Heart right ventricle (tissue), 16 donors: ENCODE measurements around the gene ARID3B. TPM values are rescaled to one million over a fixed set of nuclear protein-coding genes. Genes with fewer than 3 reads are reported as not detected.
A peak's percentile ranks its signal among the peaks of the same experiment; 100 is the strongest.
"Not testable (repeated sequence)": the region's sequence is repeated elsewhere in the genome, so short reads cannot be mapped to it uniquely, and the experiment has no call there.

ENCODE experiments used
- ATAC-seq, 8 donors: fragments of 200-7000 bp; cut with Tn5 transposase; one replicate each; pipeline ENCODE4 v1.9.1; 2020; ENCODE audit warnings: mild to moderate bottlenecking in 8 of 8, moderate library complexity in 8 of 8, moderate number of reproducible peaks in 1 of 8
- DNase-seq, 2 donors: peaks; one replicate each; pipeline ENCODE4 v3.0.0-alpha.2; 2020
- H3K27ac ChIP-seq, 10 donors: fragments of 200-600 bp; sonication (generic) in 2 of 10; one replicate each; pipeline versions ENCODE4 v1.5.0 to v1.8.0; 2020 to 2022; ENCODE audit warnings: mild to moderate bottlenecking in 3 of 10
- H3K27me3 ChIP-seq, 7 donors: fragments of 200-600 bp; one replicate each; pipeline ENCODE4 v1.8.0; 2021 to 2022; ENCODE audit warnings: mild to moderate bottlenecking in 2 of 7
- H3K36me3 ChIP-seq, 9 donors: fragments of 200-600 bp; sonication (generic) in 1 of 9; one replicate each; pipeline versions ENCODE4 v1.5.0 to v1.8.0; 2020 to 2022; ENCODE audit warnings: mild to moderate bottlenecking in 2 of 9
- H3K4me1 ChIP-seq, 9 donors: fragments of 200-600 bp; sonication (generic) in 1 of 9; one replicate each; pipeline versions ENCODE4 v1.5.0 to v1.8.0; 2020 to 2022; ENCODE audit warnings: mild to moderate bottlenecking in 4 of 9
- H3K4me3 ChIP-seq, 10 donors: fragments of 200-600 bp; sonication (generic) in 2 of 10; one replicate each; pipeline versions ENCODE4 v1.5.0 to v1.8.0; 2020 to 2022; ENCODE audit warnings: mild to moderate bottlenecking in 7 of 10, moderate library complexity in 2 of 10
- H3K9me3 ChIP-seq, 11 donors: fragments of 200-600 bp in 10 of 11; sonication (generic) in 2 of 11; one replicate each; pipeline versions ENCODE4 v1.5.0 to v1.8.0; 2013 to 2022; ENCODE audit warnings: mild to moderate bottlenecking in 2 of 11, control low read depth in 1 of 11, moderate library complexity in 1 of 11
- CTCF ChIP-seq, 9 donors: fragments of 200-600 bp; sonication (generic) in 2 of 9; IDR thresholded peaks; one replicate each; pipeline versions ENCODE4 v1.5.0 to v1.8.0; 2021 to 2022; ENCODE audit warnings: antibody characterized with exemption in 9 of 9, mild to moderate bottlenecking in 5 of 9, moderate library complexity in 1 of 9
- WGBS, 2 donors: extraction: QIAGEN DNeasy Blood & Tissue Kit; methylation state at CpG; one replicate each; pipeline ENCODE4 v1.1.7; 2013; ENCODE audit warnings: inconsistent platforms in 1 of 2; 5-methylcytosine and 5-hydroxymethylcytosine counted together
- intact Hi-C, 10 donors: fragments of 100-400 bp; cut with DNase I; formaldehyde crosslinking; loops; one replicate each; pipeline versions ENCODE4 v1.11.1 to v1.14.2; 2022
- polyA plus RNA-seq, 2 donors: library from polyadenylated mRNA; stranded (reverse); fragments of 200-250 nt; gene quantifications; one replicate each; pipeline ENCODE4 v1.2.3, GENCODE V29; 2013
- total RNA-seq, 10 donors: library from RNA; stranded (reverse); fragmentation: NEBNext Ultra II Directional in 3 of 10; extraction: Animal tissue kit (Norgen Biotek cat#: 25700) in 3 of 10; gene quantifications; one replicate each; pipeline versions ENCODE4 v1.2.1 to v1.2.4, GENCODE V29; 2021 to 2023
- donor health status: Arrhythmogenic right ventricular cardiomyopathy.
- donor health status: ischemic (EF 13 %, LVEDD 7.1; RV severe dilation, severe dysfunction).
- donor health status: healthy with polysubstance abuse.
- donor health status: DM: no; HTN: yes; CAD: no.
- donor health status: DM: no; HTN: no; CAD: no.
- donor health status: ischemic (EF 25% LVEDD 6.9; RV normal size, moderate dysfunction).
- donor health status: ischemic (EF 25% LVEDD 5.7; RV mildly dilated, moderate dysfunction).
- donor health status: healthy.
- donor health status: DM: yes; HTN: yes; CAD: no.
- donor health status: Ischemic cardiomyopathy.
- donor health status: ischemic (EF 35%, LVEDD 5.7; RV mildly dilated, moderate dysfunction).
- donor health status: nonischemic (EF 11% LVEDD 7.7; RV severe dilation, severe dysfunction).
- donor health status: DM: yes; HTN: yes; CAD: no.
- donor health status: PGD.
- donor health status: ischemic (EF 29% LVEDD 5.4; RV normal size, mild dysfunction).
- donor health status: nonischemic (EF 23%, LVEDD 6.1; RV moderate dilation, normal function).

Gene ARID3B
- total and polyA plus RNA-seq, 12 donors = 1.2 to 3.7 (median 2.4) TPM

- no peak for ATAC-seq
Observed at GRCh38 chr15:74504836-74505235, 36.2 kb upstream of the ARID3B start.

DNA sequence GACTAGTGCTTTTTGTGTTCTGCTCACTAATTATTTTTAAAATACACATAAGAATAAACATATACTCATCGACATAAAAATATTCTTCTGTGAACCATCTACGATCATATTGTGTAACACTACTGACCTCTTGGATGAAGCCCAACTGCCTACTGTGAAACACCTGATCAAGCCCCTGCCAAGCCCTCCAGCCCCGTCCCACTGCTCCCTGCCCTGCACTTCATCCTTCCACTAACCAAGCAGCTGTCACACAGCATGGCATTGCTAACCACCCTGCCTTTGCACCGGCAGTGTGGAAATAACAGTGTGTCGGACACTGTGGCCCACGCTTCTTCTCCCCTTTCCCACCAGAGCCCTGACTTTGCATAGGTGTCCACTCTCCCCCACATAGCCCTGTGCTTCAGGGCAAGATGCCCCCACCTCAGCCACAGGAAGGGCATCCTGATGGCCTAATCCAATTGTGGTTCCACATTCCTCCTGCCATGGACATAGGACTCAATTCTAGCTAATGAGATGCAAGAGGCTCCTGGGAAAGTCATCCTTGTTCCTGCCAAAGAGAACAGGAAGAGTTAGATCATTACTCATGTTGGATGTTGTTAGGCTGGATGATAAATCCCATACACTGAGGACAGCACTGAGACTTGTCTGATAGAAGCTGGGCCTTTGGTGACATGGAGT, 35.0 kb upstream of the ARID3B start:
- peaks cover 0 to 3% (median 0%) of the 10 kb centered on the region in 9 donors for H3K4me1 ChIP-seq
- no peak overlapping the region for H3K4me3 ChIP-seq
- no peaks in the 10 kb centered on the region for H3K9me3 ChIP-seq
- DNase-seq (no peak), ATAC-seq (no peak)
- TF ChIP-seq CTCF (IDR thresholded peaks at IDR 0.05) = no peak
- H3K36me3 ChIP-seq = no peaks in the 10 kb centered on the region
- 89 to 91% methylated on average over 6 of the region's 6 CpGs for WGBS, 2 donors
- intact Hi-C loops = no loop called here
- H3K27me3 ChIP-seq = no peaks in the 10 kb centered on the region
- H3K27ac ChIP-seq = no peak overlapping the region

More at GRCh38 chr15:74504836-74505235, 36.2 kb upstream of the ARID3B start:
- DNase-seq = no peak
- no peaks in the 10 kb centered on the region for H3K36me3 ChIP-seq
- no peak for TF ChIP-seq CTCF (IDR thresholded peaks at IDR 0.05)
- no peaks in the 10 kb centered on the region for H3K27me3 ChIP-seq
- no peaks in the 10 kb centered on the region for H3K4me1 ChIP-seq
- intact Hi-C loops = no loop called here
- H3K9me3 ChIP-seq = no peaks in the 10 kb centered on the region
- no peak overlapping the region for H3K4me3 ChIP-seq
- 96% methylated on average over 4 of the region's 4 CpGs for WGBS, 2 donors
- no peak overlapping the region for H3K27ac ChIP-seq

DNA sequence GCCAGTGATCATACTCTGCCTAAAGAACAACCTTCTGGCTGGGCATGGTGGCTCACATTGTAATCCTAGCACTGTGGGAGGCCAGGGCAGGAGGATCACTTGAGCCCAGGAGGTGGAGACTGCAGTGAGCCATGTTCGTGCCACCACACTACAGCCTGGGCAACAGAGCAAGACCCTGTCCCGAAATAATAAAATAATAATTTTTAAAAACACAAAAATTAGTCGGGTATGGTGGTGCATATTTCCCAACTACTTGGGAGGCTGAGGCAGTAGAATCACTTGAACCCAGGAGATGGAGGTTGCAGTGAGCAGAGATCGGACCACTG, 34.5 kb upstream of the ARID3B start:
- intact Hi-C loops = no loop called here
- Histone ChIP-seq H3K27me3 (no peaks in the 10 kb centered on the region), H3K36me3 (no peaks in the 10 kb centered on the region), H3K9me3 (no peaks in the 10 kb centered on the region), H3K27ac (no peak overlapping the region), H3K4me3 (no peak overlapping the region), H3K4me1 (peaks cover 0 to 8% (median 0%) of the 10 kb centered on the region in 9 donors)
- no peak for TF ChIP-seq CTCF (IDR thresholded peaks at IDR 0.05)
- ATAC-seq (no peak), DNase-seq (no peak)
- 97 to 98% methylated on average over 4 of the region's 4 CpGs for WGBS, 2 donors

DNA sequence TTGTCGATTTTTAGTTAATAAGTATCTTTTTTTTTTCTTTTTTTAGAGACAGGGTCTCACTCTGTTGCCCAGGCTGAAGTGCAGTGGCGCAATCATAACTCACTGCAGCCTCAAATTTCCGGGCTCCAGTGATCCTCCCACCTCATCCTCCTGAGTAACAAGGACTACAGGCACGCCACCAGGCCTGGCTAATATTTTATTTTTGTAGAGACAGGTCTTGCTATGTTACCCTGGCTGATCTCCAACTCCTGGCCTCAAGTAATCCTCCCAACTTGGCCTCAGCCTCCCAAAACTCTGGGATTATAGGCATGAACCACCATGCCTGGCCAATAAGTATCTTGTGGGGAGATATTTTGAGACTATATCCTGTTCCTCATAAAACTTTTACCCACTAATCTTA, 29.4 kb upstream of the ARID3B start:
- DNase-seq (no peak), ATAC-seq (no peak)
- WGBS, 2 donors = 84 to 85% methylated on average over 4 of the region's 4 CpGs
- H3K9me3 ChIP-seq = no peaks in the 10 kb centered on the region
- no peaks in the 10 kb centered on the region for H3K27me3 ChIP-seq
- intact Hi-C loops = no loop called here
- no peak overlapping the region for H3K4me3 ChIP-seq
- H3K4me1 ChIP-seq = peaks cover 0 to 23% (median 0%) of the 10 kb centered on the region in 9 donors
- peak overlapping the region in 1 of 10 donors; percentile 76 for H3K27ac ChIP-seq
- no peaks in the 10 kb centered on the region for H3K36me3 ChIP-seq
- no peak for TF ChIP-seq CTCF (IDR thresholded peaks at IDR 0.05)

- H3K9me3 ChIP-seq, H3K4me3 ChIP-seq, H3K27me3 ChIP-seq, H3K27ac ChIP-seq, intact Hi-C loops, DNase-seq, ATAC-seq, H3K36me3 ChIP-seq: not testable (repeated sequence)
- peaks cover 0 to 23% (median 0%) of the 10 kb centered on the region in 9 donors for H3K4me1 ChIP-seq
- WGBS, 2 donors = 67 to 69% methylated on average over 4 of the region's 4 CpGs
Observed at GRCh38 chr15:74514059-74514458, 27.0 kb upstream of the ARID3B start.
